ENCODE results near the gene FNDC3A.

- TF ChIP-seq CTCF (IDR thresholded peaks at IDR 0.05), result no peak
- TF ChIP-seq EZH2 (IDR thresholded peaks at IDR 0.05), result no peak
- no peak for TF ChIP-seq EZH2phosphoT487 (IDR thresholded peaks at IDR 0.05)
Measured at GRCh38 chr13:48954081-48954480, 21.6 kb upstream of the FNDC3A start.

Data from neural progenitor cell (in vitro differentiated cells).